ENCODE measurements around the gene VIT. TPM values are rescaled to one million over a fixed set of nuclear protein-coding genes. Genes with fewer than 3 reads are reported as not detected.

The VIT gene
- total RNA-seq, 1 donor from 2014 or later, result 0.66 TPM

DNA sequence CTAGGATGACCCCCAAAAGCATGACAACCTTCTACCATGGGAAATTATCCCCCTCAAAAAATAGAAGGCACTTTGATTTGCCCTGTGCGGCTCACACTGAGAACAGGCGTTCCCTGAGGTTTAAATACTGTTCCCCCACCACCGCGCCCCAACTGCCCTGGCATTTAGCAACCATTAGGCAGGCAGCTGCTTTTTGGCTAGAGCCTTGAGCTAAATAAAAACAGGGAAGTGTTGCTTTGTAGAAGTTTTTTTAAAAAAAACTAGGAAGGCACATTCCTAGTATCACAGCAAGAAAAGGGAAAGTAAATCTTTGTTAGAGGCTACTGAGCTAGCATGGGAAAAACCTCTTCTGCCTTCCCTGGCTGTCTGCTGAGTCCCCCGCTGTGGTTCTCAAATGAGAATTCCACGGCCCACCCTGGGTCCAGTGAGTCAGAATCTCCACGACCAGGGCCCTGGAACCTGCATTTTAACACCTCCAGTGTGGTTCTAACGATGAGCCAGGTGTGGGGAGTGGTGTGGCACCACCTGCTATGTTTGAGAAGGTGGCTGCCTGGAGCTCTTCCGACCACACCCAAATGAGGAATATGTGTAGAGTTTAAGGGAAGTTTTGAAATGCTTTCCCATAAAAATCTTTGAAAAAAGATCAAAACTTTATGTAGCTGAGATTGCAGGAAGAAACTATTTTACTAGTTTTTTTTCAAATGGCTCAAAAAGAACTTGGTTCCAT lies 66.4 kb downstream of the VIT start:
- DNase-seq (ENCODE audit: low read depth, low spot score), result no peak

DNA sequence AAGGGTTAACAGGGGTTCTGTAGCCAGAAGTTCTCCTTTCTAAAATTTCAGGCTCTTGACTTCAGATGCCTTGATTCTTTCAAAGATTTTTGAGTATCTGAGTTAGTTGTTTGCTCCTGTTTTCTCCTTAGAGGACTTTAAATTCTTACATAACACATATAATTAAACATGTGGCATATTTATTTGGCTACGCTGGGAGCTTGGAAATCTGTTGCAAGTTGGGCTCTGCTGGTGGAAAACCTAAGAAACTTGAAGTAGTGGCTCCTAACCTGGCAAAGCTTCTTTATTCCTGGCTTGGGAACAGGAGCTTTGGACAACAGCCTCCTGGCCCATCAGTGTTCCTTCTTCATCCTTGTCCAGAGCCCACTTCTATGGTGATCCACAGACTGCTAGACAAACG lies 72.6 kb downstream of the VIT start:
- no peak for DNase-seq (ENCODE audit: low read depth, low spot score)

DNA sequence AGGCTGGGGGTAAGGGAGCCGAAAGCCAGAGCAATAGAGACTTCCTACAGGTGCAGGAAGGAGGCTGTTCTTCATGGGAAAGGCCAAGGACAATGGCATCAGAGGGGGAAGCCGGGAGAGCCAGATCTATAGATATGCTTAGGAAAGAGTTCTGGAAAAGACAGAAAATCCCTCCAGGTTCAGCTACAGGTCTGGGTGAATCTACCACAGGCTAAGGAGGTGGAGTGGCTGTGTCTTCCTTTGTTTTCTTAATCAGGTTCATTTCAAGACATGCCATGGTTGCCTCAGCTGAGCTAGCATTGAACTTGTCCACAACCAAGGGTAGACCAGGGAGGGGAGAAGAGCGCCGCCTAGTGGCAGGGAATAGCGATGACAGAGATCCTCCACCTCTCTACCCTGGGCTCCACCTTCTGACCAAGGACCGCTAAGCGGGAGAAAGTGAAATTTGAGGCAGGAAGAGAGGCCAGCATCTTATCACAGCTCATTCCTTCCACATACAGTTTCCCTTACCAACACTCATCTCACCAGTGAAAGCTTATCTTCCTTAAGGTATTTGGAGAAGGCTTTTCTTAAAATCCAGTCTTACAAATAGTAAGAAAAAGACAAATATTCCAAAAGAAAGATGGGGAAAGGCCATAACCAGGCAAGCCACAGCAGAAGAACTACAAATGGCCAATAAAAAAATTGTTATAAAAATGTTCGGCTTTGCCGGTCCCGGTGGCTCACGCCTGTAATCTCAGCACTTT lies 74.2 kb downstream of the VIT start:
- no peak for DNase-seq (ENCODE audit: low read depth, low spot score)

DNA sequence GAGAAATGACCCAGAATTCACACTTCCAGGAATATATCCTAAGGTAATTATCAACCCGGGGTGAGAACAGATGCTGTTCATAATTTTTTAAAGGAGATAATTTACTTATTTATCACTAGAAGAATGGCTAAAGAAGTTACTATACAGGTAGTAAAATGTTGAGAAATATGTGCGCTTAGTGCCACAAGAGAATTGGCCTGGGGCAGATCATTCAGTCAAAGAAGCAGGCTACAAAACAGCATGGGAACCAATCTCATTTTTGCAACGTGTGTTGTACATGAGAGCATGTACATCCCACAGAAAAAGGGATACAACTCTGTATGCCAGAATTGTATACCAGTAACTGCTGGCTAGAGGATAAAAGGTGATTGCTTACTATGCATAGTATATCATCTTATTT lies 75.2 kb downstream of the VIT start:
- DNase-seq (ENCODE audit: low read depth, low spot score), result no peak

DNA sequence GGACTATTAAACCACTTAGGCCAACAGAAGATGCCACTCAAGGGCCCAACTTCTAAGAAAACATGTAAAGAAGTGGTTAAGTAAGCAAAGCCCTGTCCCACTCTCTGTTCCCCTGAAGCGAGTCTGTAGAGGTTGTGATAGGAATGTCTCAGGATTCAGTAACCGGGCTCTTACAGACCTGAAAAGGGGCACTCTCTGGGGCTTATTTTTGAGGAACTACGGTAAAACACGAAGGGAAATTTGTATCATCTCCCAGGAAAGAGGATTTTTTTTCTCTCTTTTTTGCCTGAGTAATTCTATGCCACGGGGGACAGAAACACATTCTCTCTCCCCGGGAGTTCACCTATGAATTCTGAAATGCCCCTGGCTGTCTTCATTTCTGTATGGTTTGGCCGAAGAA lies 77.4 kb downstream of the VIT start:
- no peak for DNase-seq (ENCODE audit: low read depth, low spot score)

DNA sequence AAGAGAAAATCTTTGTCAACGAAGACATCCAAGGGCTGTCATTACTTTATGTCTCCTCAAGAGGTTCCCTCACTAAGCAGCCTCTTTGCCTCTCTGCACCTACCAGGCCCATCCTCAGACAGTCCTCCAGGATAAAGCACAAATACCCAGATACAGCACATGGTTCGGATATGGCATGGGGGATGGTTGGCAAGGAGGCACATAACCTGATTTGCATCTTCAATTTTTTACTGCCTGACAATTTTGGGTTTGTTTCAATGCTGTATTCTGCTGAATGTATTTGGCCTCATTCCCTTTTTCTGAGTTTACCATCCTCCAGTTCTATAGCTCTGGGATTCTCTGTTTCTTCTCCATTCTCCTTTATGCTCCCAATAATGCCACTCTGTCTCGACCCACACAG lies 78.8 kb downstream of the VIT start:
- no peak for DNase-seq (ENCODE audit: low read depth, low spot score)

DNA sequence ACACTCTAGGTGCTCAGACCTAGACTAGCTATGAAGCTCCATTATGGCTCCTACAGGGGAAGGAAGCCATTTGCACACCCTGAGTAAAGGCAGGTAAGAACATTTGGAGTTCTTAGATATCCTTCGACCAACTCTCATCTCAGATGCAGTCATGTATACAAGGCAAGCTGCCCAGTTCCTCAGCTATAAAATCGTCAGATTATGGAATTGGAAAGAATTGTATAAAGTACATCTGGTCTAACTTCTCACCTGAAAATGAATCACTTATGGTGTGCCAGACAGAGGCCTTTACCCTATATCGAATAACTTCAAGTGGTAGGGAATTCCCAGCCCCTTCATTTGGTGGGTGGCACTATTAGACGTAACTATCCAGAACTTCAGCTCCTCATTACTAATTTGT lies 79.3 kb downstream of the VIT start:
- no peak for DNase-seq (ENCODE audit: low read depth, low spot score)

DNA sequence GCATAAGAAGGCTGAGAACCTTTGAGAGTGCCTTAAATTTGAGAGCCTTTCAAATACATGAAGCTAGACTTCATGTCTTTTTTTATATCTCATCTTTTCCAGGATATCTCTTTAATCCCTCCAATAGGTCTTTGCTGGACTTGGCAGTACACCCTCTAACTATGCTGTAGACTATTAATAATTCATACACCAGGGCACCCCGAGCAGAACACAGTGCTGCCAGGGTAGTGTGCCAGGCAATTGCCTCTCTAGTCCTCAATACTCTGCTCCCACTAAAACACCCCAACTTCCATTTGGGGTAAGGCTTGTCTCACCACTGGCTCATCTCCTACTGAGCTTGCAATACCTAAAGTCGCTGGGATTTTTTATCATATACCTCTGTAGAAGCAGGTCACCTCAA lies 80.8 kb downstream of the VIT start:
- no peak for DNase-seq (ENCODE audit: low read depth, low spot score)

DNA sequence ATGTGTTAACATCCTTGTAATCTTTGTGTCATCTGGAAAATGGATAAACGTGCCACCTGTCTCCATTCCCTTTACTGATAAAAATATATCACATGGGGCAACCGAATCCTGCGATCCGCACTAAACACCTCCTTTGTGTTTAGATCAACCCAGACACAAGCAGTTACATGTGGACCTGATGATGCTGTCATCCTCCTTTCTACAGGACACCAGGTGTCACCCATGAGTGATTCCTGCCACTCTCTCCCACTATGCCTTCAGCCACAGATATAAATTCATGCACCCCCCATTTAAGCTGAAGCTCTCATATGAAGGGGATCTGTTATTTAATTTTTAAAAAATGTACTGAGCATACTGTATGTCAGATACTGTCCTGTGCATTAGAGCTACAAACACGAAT lies 81.3 kb downstream of the VIT start:
- DNase-seq (ENCODE audit: low read depth, low spot score), result no peak

GRCh38 chr2:36779462-36779861 lies 83.0 kb downstream of the VIT start:
- DNase-seq (ENCODE audit: low read depth, low spot score), result no peak

- DNase-seq (ENCODE audit: low read depth, low spot score), result no peak
Measured at GRCh38 chr2:36780231-36780839, 83.8 kb downstream of the VIT start.

DNA sequence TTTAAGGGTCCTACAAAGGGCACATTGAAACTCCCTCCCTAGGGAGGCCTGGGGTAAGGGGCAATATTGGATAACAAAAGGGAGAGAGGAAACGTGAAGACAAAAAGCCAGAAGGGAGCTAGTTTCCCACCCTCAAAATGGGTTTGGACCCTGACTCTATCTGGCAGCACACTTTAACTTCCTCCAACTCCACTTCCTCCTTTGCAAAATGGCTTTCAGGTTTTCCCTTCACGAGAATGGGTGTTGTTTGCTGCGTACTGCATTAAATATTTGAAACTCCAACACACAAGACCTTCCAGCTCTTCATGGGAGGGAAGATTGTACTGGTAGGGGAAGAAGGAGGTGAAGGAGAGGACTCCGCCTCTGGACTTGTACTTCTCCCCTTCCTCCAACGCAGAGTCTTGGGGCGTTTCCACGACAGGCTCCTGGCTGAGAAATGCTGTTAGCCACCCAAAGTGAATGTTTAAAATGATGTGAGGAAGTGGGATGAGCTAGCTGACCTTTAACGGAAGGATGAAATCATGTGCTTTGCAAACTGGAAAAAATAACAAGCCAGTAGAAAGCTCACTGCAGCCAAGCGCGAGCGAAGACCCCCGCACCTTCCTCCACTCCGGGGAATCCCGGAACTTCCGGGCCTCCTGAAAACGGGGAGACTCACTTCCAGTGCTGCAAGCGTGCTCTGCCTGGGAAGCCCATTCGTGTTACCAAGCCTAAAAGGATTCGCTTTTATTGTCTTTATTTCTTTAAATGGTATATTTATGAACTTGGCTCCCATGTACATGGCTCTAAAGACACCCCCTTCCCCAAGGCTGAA lies 85.6 kb downstream of the VIT start:
- no peak for DNase-seq (ENCODE audit: low read depth, low spot score)

DNA sequence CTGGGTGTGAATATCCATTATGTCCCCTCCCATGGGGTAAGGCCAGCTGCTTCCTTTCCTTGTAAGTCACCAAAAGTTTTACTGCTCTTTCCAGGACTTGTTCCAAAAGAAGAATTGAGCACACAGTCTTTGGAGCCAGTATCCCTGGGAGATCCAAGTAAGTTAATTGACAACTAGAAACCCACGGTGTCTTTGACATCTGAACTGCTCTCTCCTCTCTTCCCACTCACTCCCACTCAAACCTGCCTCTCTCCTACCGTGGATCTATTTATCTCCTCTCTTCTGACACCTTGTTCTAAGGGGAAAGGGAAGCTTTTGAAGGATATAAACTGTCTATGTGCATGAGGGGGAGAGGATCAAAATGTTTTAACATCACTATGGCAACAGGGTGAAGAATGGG lies 86.7 kb downstream of the VIT start:
- DNase-seq (ENCODE audit: low read depth, low spot score), result no peak

- peak; percentile 11 for DNase-seq (ENCODE audit: low read depth, low spot score)
Measured at GRCh38 chr2:36785179-36785795, 88.8 kb downstream of the VIT start.

- DNase-seq (ENCODE audit: low read depth, low spot score), result no peak
Measured at GRCh38 chr2:36789181-36789804, 92.8 kb downstream of the VIT start.

- DNase-seq (ENCODE audit: low read depth, low spot score), result no peak
Measured at GRCh38 chr2:36792951-36793350, 96.4 kb downstream of the VIT start.

DNA sequence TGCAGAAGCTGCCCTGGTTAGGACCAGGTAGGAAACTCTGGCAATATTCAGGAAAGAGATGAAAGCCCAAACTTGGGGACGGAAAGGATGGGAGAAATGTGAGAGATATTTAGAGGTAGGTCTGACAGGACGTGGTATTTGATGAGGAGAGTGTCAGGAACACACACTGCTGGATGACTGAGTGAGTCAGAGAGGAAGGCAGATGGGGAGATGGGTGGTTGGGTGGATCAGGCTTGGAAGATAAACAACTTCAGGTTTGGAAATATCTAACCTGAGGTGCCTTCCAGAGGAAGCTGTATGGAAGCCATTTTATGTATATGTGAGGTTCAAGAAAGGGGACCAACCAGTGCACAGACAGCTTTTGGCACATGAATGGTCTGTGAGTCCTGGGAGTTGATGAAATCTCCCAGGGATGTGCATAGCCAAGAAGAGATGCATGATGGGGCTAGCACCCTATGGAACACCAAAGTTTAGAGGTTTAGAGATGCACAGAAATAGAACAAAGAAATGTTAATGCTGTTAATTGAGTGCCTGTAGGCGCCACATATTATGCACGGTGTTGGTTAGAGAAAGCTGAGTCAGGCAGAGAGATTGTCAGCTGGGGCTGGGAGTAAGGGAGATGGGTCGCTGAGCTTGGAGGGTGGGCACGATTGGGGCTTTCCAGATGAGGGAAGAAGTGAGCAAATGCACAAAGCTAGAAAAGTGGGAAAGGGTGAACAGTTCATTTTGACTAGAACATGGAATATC lies 101.0 kb downstream of the VIT start:
- no peak for DNase-seq (ENCODE audit: low read depth, low spot score)

- no peak for DNase-seq (ENCODE audit: low read depth, low spot score)
Measured at GRCh38 chr2:36798724-36799123, 102.2 kb downstream of the VIT start.

DNA sequence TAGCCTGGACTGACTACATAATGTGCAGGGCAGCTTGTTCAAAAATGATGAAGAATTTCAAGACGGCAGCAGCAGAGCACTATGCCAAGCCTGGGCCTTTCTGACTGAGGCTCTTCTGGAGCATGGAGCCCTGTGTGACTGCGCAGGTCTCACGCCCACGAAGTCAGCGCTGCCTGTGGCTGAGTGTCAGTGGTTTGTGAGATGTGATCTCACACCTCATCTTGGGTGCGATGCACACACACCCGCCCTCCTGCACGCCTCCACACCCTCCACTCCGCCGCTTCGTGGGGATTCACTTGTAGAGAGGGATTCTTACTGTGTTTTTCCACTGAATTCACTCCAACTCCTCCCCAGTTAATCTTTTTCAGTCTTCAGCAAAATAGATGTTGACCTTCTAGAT lies 103.9 kb downstream of the VIT start:
- DNase-seq (ENCODE audit: low read depth, low spot score), result no peak

GRCh38 chr2:36801088-36801487 lies 104.6 kb downstream of the VIT start:
- no peak for DNase-seq (ENCODE audit: low read depth, low spot score)
